ENCODE measurements around the gene KIAA0408.

The KIAA0408 gene

GRCh38 chr6:127459231-127459641 lies at the start of gene KIAA0408:
KIAA0408 (minus strand) TSS chr6:127459389; CDS start chr6:127453981, 5,408 bp downstream.
- in situ Hi-C loops (cut with MboI; ENCODE audit: low sequenced_read_pairs, unreplicated experiment): no loop called here
- no peak for DNase-seq (ENCODE audit: low spot score)
- TF ChIP-seq CTCF (IDR thresholded peaks at IDR 0.05; ENCODE audit: borderline replicate concordance, control extremely low read depth, extremely low read depth, insufficient read depth, missing control alignments): no peak

GRCh38 chr6:127506894-127507293 lies 47.7 kb upstream of the KIAA0408 start:
- no peak for TF ChIP-seq CTCF (IDR thresholded peaks at IDR 0.05; ENCODE audit: borderline replicate concordance, control extremely low read depth, extremely low read depth, insufficient read depth, missing control alignments)

GRCh38 chr6:127503022-127503421 lies 43.8 kb upstream of the KIAA0408 start:
- in situ Hi-C loops (cut with MboI; ENCODE audit: low sequenced_read_pairs, unreplicated experiment): no loop called here

More at GRCh38 chr6:127506894-127507293, 47.7 kb upstream of the KIAA0408 start:
- no peak for DNase-seq (ENCODE audit: low spot score)
- in situ Hi-C loops (cut with MboI; ENCODE audit: low sequenced_read_pairs, unreplicated experiment): no loop called here

GRCh38 chr6:127497410-127497809 lies 38.2 kb upstream of the KIAA0408 start:
- in situ Hi-C loops (cut with MboI; ENCODE audit: low sequenced_read_pairs, unreplicated experiment): no loop called here
- DNase-seq (ENCODE audit: low spot score): no peak
- no peak for TF ChIP-seq CTCF (IDR thresholded peaks at IDR 0.05; ENCODE audit: borderline replicate concordance, control extremely low read depth, extremely low read depth, insufficient read depth, missing control alignments)

More at GRCh38 chr6:127503022-127503421, 43.8 kb upstream of the KIAA0408 start:
- TF ChIP-seq CTCF (IDR thresholded peaks at IDR 0.05; ENCODE audit: borderline replicate concordance, control extremely low read depth, extremely low read depth, insufficient read depth, missing control alignments): no peak
- DNase-seq (ENCODE audit: low spot score): no peak

GRCh38 chr6:127496471-127496870 lies 37.3 kb upstream of the KIAA0408 start:
- no peak for TF ChIP-seq CTCF (IDR thresholded peaks at IDR 0.05; ENCODE audit: borderline replicate concordance, control extremely low read depth, extremely low read depth, insufficient read depth, missing control alignments)
- in situ Hi-C loops (cut with MboI; ENCODE audit: low sequenced_read_pairs, unreplicated experiment): no loop called here
- no peak for DNase-seq (ENCODE audit: low spot score)

- DNase-seq (ENCODE audit: low spot score): no peak
- TF ChIP-seq CTCF (IDR thresholded peaks at IDR 0.05; ENCODE audit: borderline replicate concordance, control extremely low read depth, extremely low read depth, insufficient read depth, missing control alignments): no peak
- in situ Hi-C loops (cut with MboI; ENCODE audit: low sequenced_read_pairs, unreplicated experiment): no loop called here
Measured at GRCh38 chr6:127494240-127494767, 35.1 kb upstream of the KIAA0408 start.

Measured in GM13976 (cell line).